HCT116 (cell line): ENCODE results near the gene ASMTL.

Experiments used
- CEBPB ChIP-seq: IDR thresholded peaks from 2 replicates; pipeline ENCODE4 v1.6.1; 2012; ENCODE audit warnings: low read depth
- EZH2 ChIP-seq: fragments of 200-600 bp; sonication (generic); IDR thresholded peaks from 2 replicates; pipeline ENCODE4 v1.6.1; 2017; ENCODE audit warnings: antibody characterized with exemption, mixed run types
- EZH2phosphoT487 ChIP-seq: fragments of 200-600 bp; IDR thresholded peaks from 2 replicates; pipeline ENCODE4 v1.6.1; 2018; ENCODE audit warnings: antibody characterized with exemption, borderline replicate concordance
- JUND ChIP-seq: IDR thresholded peaks from 2 replicates; pipeline ENCODE4 v1.6.1; 2012
- POLR2A ChIP-seq: IDR thresholded peaks from 2 replicates; pipeline ENCODE4 v1.7.0; 2011; ENCODE audit warnings: borderline replicate concordance; ENCODE audit not compliant: insufficient read depth, insufficient read length; ENCODE audit errors: extremely low read depth
- ZFX ChIP-seq: fragments of 450-650 bp; IDR thresholded peaks from 2 replicates; pipeline ENCODE4 v1.6.1; 2017
- ZNF274 ChIP-seq: fragments of 200-500 bp; sonication (Bioruptor generic); IDR thresholded peaks from 2 replicates; pipeline ENCODE4 v1.6.1; 2014; ENCODE audit warnings: mild to moderate bottlenecking, low read depth, low read length, inconsistent platforms
- TF ChIP-seq, protein P1 (sequence below), 3 experiments: fragments of 200-600 bp in 1 of 3; sonication (generic) in 1 of 3; IDR thresholded peaks in 2 of 3; conservative IDR thresholded peaks in 1 of 3; 2 replicates each; pipeline ENCODE4 v1.5.1; 2012 to 2017; ENCODE audit warnings: low read depth in 2 of 3, low read length in 2 of 3, antibody characterized with exemption in 1 of 3, borderline replicate concordance in 1 of 3, control low read depth in 1 of 3, mild to moderate bottlenecking in 1 of 3, mixed read lengths in 1 of 3, mixed run types in 1 of 3, moderate library complexity in 1 of 3; ENCODE audit not compliant: insufficient read depth in 1 of 3

DNA sequence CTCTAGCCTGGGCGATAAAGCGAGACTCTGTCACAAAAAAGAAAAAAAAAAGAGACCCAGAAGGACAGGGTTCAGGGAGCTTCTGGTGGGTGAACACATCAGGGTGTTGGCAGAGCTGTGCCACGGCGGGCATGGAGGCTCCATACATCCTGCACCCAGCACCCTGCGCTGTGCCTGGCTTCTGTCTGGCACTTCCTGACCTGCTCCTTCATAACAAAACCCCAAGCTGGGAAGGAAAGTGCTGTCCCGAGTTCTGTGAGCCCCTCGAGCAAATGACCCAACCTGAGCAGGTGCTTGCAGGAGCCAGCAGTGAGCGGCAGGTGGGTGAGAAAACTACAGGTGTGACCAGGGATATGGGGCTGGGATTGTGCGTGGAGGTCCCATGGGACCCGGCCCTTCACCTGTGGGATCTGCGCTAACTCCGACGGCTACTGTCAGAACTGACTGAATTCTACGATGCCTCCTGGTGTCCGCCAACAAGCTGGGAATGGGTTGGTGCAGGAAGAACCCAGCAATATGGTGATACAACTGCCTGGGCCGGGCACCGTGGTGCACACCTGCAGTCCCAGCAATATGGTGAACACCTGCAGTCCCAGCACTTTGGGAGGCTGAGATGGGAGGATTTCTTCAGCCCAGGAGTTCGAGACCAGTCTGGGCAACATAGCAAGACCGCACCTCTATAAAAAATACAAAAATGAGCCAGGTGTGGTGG is 18.9 kb downstream of the ASMTL start:
- TF ChIP-seq, protein P1, sequence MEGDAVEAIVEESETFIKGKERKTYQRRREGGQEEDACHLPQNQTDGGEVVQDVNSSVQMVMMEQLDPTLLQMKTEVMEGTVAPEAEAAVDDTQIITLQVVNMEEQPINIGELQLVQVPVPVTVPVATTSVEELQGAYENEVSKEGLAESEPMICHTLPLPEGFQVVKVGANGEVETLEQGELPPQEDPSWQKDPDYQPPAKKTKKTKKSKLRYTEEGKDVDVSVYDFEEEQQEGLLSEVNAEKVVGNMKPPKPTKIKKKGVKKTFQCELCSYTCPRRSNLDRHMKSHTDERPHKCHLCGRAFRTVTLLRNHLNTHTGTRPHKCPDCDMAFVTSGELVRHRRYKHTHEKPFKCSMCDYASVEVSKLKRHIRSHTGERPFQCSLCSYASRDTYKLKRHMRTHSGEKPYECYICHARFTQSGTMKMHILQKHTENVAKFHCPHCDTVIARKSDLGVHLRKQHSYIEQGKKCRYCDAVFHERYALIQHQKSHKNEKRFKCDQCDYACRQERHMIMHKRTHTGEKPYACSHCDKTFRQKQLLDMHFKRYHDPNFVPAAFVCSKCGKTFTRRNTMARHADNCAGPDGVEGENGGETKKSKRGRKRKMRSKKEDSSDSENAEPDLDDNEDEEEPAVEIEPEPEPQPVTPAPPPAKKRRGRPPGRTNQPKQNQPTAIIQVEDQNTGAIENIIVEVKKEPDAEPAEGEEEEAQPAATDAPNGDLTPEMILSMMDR (IDR thresholded peaks at IDR 0.05 in 2 of 3, conservative IDR thresholded peaks at IDR 0.05 in 1 of 3; ENCODE audit: borderline replicate concordance in 1 of 3, insufficient read depth in 1 of 3, low read depth in 2 of 3, low read length in 2 of 3) = no peak
- no peak for TF ChIP-seq POLR2A
- TF ChIP-seq ZFX = no peak
- TF ChIP-seq EZH2 = no peak
- no peak for TF ChIP-seq JUND
- no peak for TF ChIP-seq CEBPB
- TF ChIP-seq EZH2phosphoT487 = no peak
- no peak for TF ChIP-seq ZNF274
